Ishikawa (cell line): ENCODE measurements around the gene PRELID2.

Experiments used
- CEBPB ChIP-seq: IDR thresholded peaks from 2 replicates; pipeline ENCODE4 v1.6.1; 2012
- CREB1 ChIP-seq: IDR thresholded peaks from 2 replicates; pipeline ENCODE4 v1.6.1; 2012; ENCODE audit warnings: low read depth
- EGR1 ChIP-seq: IDR thresholded peaks from 2 replicates; pipeline ENCODE4 v1.6.1; 2012
- EP300 ChIP-seq: IDR thresholded peaks from 2 replicates; pipeline ENCODE4 v1.6.1; 2012; ENCODE audit warnings: borderline replicate concordance
- FOXM1 ChIP-seq: IDR thresholded peaks from 2 replicates; pipeline ENCODE4 v1.6.1; 2012; ENCODE audit warnings: low read depth, borderline replicate concordance
- MAX ChIP-seq: IDR thresholded peaks from 2 replicates; pipeline ENCODE4 v1.6.1; 2012
- NFIC ChIP-seq: IDR thresholded peaks from 2 replicates; pipeline ENCODE4 v1.6.1; 2012
- RAD21 ChIP-seq: IDR thresholded peaks from 2 replicates; pipeline ENCODE4 v1.6.1; 2012; ENCODE audit warnings: low read depth
- REST ChIP-seq: IDR thresholded peaks from 2 replicates; pipeline ENCODE4 v1.6.1; 2012; ENCODE audit warnings: low read depth, mild to moderate bottlenecking
- TAF1 ChIP-seq: IDR thresholded peaks from 2 replicates; pipeline ENCODE4 v1.6.1; 2012; ENCODE audit warnings: low read depth, mild to moderate bottlenecking
- TCF12 ChIP-seq: IDR thresholded peaks from 2 replicates; pipeline ENCODE4 v1.6.1; 2012; ENCODE audit warnings: low read depth
- TEAD4 ChIP-seq: IDR thresholded peaks from 2 replicates; pipeline ENCODE4 v1.6.1; 2012
- YY1 ChIP-seq: IDR thresholded peaks from 2 replicates; pipeline ENCODE4 v1.6.1; 2012; ENCODE audit warnings: low read depth
- ZBTB7A ChIP-seq: IDR thresholded peaks from 2 replicates; pipeline ENCODE4 v1.6.1; 2012; ENCODE audit warnings: low read depth
- TF ChIP-seq, protein P1 (sequence below): IDR thresholded peaks from 2 replicates; pipeline ENCODE4 v1.6.1; 2012

The PRELID2 gene

DNA sequence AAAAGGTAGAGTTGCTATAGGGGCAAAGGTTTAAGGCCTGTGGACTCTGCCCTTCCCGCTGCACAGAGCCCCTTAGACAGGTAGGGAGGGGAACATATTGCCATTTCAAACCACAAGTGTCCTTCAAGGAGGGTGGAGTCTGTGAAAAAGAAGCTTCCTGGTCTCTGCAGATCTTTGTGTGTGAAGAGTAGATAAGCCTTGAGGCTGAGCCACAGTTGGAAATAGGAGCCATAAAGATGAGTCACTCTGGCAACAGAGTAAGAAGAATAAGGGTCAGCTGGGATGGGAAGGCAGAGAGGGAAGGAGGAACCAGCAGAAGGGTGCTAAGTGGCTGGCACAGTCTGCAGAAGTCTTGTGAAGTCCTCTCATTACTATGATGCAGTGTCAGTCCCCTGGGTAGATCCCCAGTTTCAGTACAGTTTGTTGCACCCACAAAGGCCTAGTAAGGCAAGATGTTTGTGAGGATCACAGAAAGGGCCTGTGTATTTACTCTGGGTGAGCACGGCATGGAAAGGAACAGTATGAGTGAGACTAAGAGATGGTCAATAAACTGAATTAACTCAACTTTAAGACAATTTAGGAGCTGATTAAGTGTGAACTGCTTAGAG lies 19.6 kb upstream of the PRELID2 start:
- TF ChIP-seq CEBPB (no peak), YY1 (no peak), CREB1 (no peak), REST (no peak), RAD21 (no peak), TEAD4 (no peak), NFIC (no peak), ZBTB7A (no peak), TAF1 (no peak), TCF12 (no peak), EGR1 (no peak), FOXM1 (no peak), EP300 (no peak), MAX (no peak)
- TF ChIP-seq, protein P1, sequence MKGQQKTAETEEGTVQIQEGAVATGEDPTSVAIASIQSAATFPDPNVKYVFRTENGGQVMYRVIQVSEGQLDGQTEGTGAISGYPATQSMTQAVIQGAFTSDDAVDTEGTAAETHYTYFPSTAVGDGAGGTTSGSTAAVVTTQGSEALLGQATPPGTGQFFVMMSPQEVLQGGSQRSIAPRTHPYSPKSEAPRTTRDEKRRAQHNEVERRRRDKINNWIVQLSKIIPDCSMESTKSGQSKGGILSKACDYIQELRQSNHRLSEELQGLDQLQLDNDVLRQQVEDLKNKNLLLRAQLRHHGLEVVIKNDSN = no peak

- TF ChIP-seq ZBTB7A (no peak), TEAD4 (no peak), CEBPB (no peak), RAD21 (no peak), TAF1 (no peak), NFIC (no peak), FOXM1 (no peak), MAX (no peak), TCF12 (no peak), YY1 (no peak), CREB1 (no peak), REST (no peak), EP300 (no peak), EGR1 (no peak)
- TF ChIP-seq, protein P1 = no peak
Measured at GRCh38 chr5:145853781-145854376, 18.7 kb upstream of the PRELID2 start.

- TF ChIP-seq YY1 (no peak), ZBTB7A (no peak), TEAD4 (no peak), FOXM1 (no peak), MAX (no peak), CREB1 (no peak), TCF12 (no peak), REST (no peak), EGR1 (no peak), EP300 (no peak), NFIC (no peak), RAD21 (no peak), TAF1 (no peak), CEBPB (no peak)
- TF ChIP-seq, protein P1 = no peak
Measured at GRCh38 chr5:145852990-145853389, 17.8 kb upstream of the PRELID2 start.
